Activated T-cell treated with anti-CD3 and anti-CD28 coated beads, Interleukin-2, amount 50 U/mL, for 72 hours (primary cell): ENCODE measurements around the gene CFAP97. TPM values are rescaled to one million over a fixed set of nuclear protein-coding genes. Genes with fewer than 3 reads are reported as not detected.
A peak's percentile ranks its signal among the peaks of the same experiment; 100 is the strongest.

ENCODE experiments used
- ATAC-seq, 2 donors: fragments of 150-1000 bp; cut with Tn5 transposase; replicated peaks in 1 of 2; 2 replicates each; pipeline ENCODE4 v1.10.0; 2021; ENCODE audit warnings: moderate library complexity in 2 of 2, mild to moderate bottlenecking in 1 of 2
- DNase-seq, 2 donors: peaks; one replicate each; pipeline ENCODE4 v3.0.0; 2021 to 2022; ENCODE audit warnings: mixed read lengths in 1 of 2
- H3K27ac Mint-ChIP-seq: one replicate; pipeline ENCODE4 v1.8.0; 2022; ENCODE audit warnings: mild to moderate bottlenecking, moderate library complexity, mixed read lengths
- H3K27me3 Mint-ChIP-seq: one replicate; pipeline ENCODE4 v1.8.0; 2022; ENCODE audit warnings: low read depth, mixed read lengths
- H3K36me3 Mint-ChIP-seq, 2 donors: one replicate each; pipeline ENCODE4 v1.8.0; 2022; ENCODE audit warnings: mixed read lengths in 2 of 2, mild to moderate bottlenecking in 1 of 2; ENCODE audit not compliant: insufficient read depth in 2 of 2
- H3K4me1 Mint-ChIP-seq: one replicate; pipeline ENCODE4 v1.8.0; 2022; ENCODE audit warnings: low read depth, mixed read lengths
- H3K4me3 Mint-ChIP-seq, 2 donors: one replicate each; pipeline ENCODE4 v1.8.0; 2022; ENCODE audit warnings: mild to moderate bottlenecking in 2 of 2, mixed read lengths in 2 of 2, moderate library complexity in 2 of 2
- H3K9me3 Mint-ChIP-seq, 2 donors: one replicate each; pipeline ENCODE4 v1.8.0; 2022; ENCODE audit warnings: mixed read lengths in 2 of 2
- total RNA-seq, 2 donors: library from RNA; stranded (reverse); gene quantifications; one replicate each; pipeline ENCODE4 v1.2.3, GENCODE V29; 2022

The CFAP97 gene
- total RNA-seq, 2 donors from 2014 or later, result 47.3 to 51.8 TPM

- Mint-ChIP-seq H3K4me3 (no peak overlapping the region), H3K4me1 (peaks cover 23% of the 10 kb centered on the region), H3K36me3 (peaks cover 3 to 4% of the 10 kb centered on the region in 2 donors), H3K27me3 (no peaks in the 10 kb centered on the region), H3K27ac (no peak overlapping the region), H3K9me3 (no peaks in the 10 kb centered on the region)
- DNase-seq (no peak), ATAC-seq (no peak)
These were observed 21.6 kb downstream of the CFAP97 start for GRCh38 chr4:185182239-185182638.

- Mint-ChIP-seq H3K4me3 (no peak overlapping the region), H3K27me3 (no peaks in the 10 kb centered on the region), H3K36me3 (peaks cover 1 to 7% of the 10 kb centered on the region in 2 donors), H3K27ac (no peak overlapping the region), H3K9me3 (no peaks in the 10 kb centered on the region), H3K4me1 (peaks cover 15% of the 10 kb centered on the region)
- peak; percentile 27 to 52 for ATAC-seq
- DNase-seq, result no peak
These were observed 24.3 kb downstream of the CFAP97 start for GRCh38 chr4:185179488-185179887.

- ATAC-seq (no peak), DNase-seq (no peak)
- peaks cover 4 to 34% of the 10 kb centered on the region in 2 donors for H3K36me3 Mint-ChIP-seq
- no peaks in the 10 kb centered on the region for H3K4me1 Mint-ChIP-seq
- H3K9me3 Mint-ChIP-seq, result no peaks in the 10 kb centered on the region
- H3K4me3 Mint-ChIP-seq, result no peak overlapping the region
- H3K27me3 Mint-ChIP-seq, result peaks cover 8% of the 10 kb centered on the region
- H3K27ac Mint-ChIP-seq, result no peak overlapping the region
These were observed 32.3 kb downstream of the CFAP97 start for GRCh38 chr4:185171373-185172071.

GRCh38 chr4:185167234-185167633 lies 36.6 kb downstream of the CFAP97 start:
- Mint-ChIP-seq H3K9me3 (no peaks in the 10 kb centered on the region), H3K4me3 (no peak overlapping the region), H3K4me1 (peaks cover 20% of the 10 kb centered on the region), H3K27ac (no peak overlapping the region), H3K36me3 (peaks cover 6 to 36% of the 10 kb centered on the region in 2 donors), H3K27me3 (peaks cover 23% of the 10 kb centered on the region)
- DNase-seq (no peak), ATAC-seq (no peak)

- peaks cover 5 to 40% of the 10 kb centered on the region in 2 donors for H3K36me3 Mint-ChIP-seq
- ATAC-seq, result peak; percentile 94 to 96
- H3K4me1 Mint-ChIP-seq, result peaks cover 20% of the 10 kb centered on the region
- peak overlapping the region; percentile 82 for H3K27ac Mint-ChIP-seq
- peaks cover 23% of the 10 kb centered on the region for H3K27me3 Mint-ChIP-seq
- peak in 1 of 2 donors; percentile 21 for DNase-seq
- no peaks in the 10 kb centered on the region for H3K9me3 Mint-ChIP-seq
- peak overlapping the region in 1 of 2 donors; percentile 41 for H3K4me3 Mint-ChIP-seq
These were observed 38.2 kb downstream of the CFAP97 start for GRCh38 chr4:185165605-185166063.

GRCh38 chr4:185151296-185151695 lies 52.5 kb downstream of the CFAP97 start:
- Mint-ChIP-seq H3K4me3 (no peak overlapping the region), H3K9me3 (no peaks in the 10 kb centered on the region), H3K27ac (no peak overlapping the region), H3K36me3 (peaks cover 1 to 15% of the 10 kb centered on the region in 2 donors), H3K4me1 (no peaks in the 10 kb centered on the region), H3K27me3 (no peaks in the 10 kb centered on the region)
- no peak for DNase-seq
- ATAC-seq, result no peak

GRCh38 chr4:185149392-185149791 lies 54.4 kb downstream of the CFAP97 start:
- no peaks in the 10 kb centered on the region for H3K4me1 Mint-ChIP-seq
- no peak overlapping the region for H3K27ac Mint-ChIP-seq
- no peaks in the 10 kb centered on the region for H3K27me3 Mint-ChIP-seq
- no peak overlapping the region for H3K4me3 Mint-ChIP-seq
- H3K36me3 Mint-ChIP-seq, result peaks cover 1 to 11% of the 10 kb centered on the region in 2 donors
- H3K9me3 Mint-ChIP-seq, result no peaks in the 10 kb centered on the region
- ATAC-seq (no peak), DNase-seq (no peak)

GRCh38 chr4:185145572-185145971 lies 58.2 kb downstream of the CFAP97 start:
- no peak overlapping the region for H3K27ac Mint-ChIP-seq
- H3K27me3 Mint-ChIP-seq, result peaks cover 25% of the 10 kb centered on the region
- peak overlapping the region in 1 of 2 donors; percentile 6 for H3K4me3 Mint-ChIP-seq
- ATAC-seq (no peak), DNase-seq (no peak)
- no peaks in the 10 kb centered on the region for H3K9me3 Mint-ChIP-seq
- peaks cover 13% of the 10 kb centered on the region for H3K4me1 Mint-ChIP-seq
- H3K36me3 Mint-ChIP-seq, result peaks cover 0 to 1% of the 10 kb centered on the region in 2 donors

- no peak overlapping the region for H3K4me3 Mint-ChIP-seq
These were observed 59.1 kb downstream of the CFAP97 start for GRCh38 chr4:185144601-185145240.

GRCh38 chr4:185143601-185143969 lies 60.2 kb downstream of the CFAP97 start:
- Mint-ChIP-seq H3K27ac (no peak overlapping the region), H3K4me1 (peaks cover 13% of the 10 kb centered on the region), H3K4me3 (peak overlapping the region; percentile 72 to 89), H3K27me3 (peaks cover 28% of the 10 kb centered on the region), H3K36me3 (no peaks in the 10 kb centered on the region), H3K9me3 (no peaks in the 10 kb centered on the region)
- DNase-seq, result peak; percentile 23 to 25
- ATAC-seq, result peak in 1 of 2 donors; percentile 17

More at GRCh38 chr4:185144601-185145240, 59.1 kb downstream of the CFAP97 start:
- ATAC-seq (no peak), DNase-seq (no peak)
- Mint-ChIP-seq H3K36me3 (peaks cover 0 to 1% of the 10 kb centered on the region in 2 donors), H3K27me3 (peaks cover 25% of the 10 kb centered on the region), H3K4me1 (peaks cover 13% of the 10 kb centered on the region), H3K27ac (no peak overlapping the region), H3K9me3 (no peaks in the 10 kb centered on the region)

GRCh38 chr4:185142912-185143600 lies 60.7 kb downstream of the CFAP97 start, which contains the start of gene SLC25A4:
Gene SLC25A4 (plus strand): TSS chr4:185143266. CDS start chr4:185143373, 107 bp downstream.
- H3K27ac Mint-ChIP-seq, result peak within 1 kb of the TSS; percentile 60
- H3K4me1 Mint-ChIP-seq, result peaks cover 13% of the 10 kb centered on the region
- peak within 1 kb of the TSS; percentile 89 for H3K4me3 Mint-ChIP-seq
- no peaks in the 10 kb centered on the region for H3K9me3 Mint-ChIP-seq
- peak; percentile 96 to 97 for ATAC-seq
- DNase-seq, result peak; percentile 91 to 94
- peaks cover 32% of the 10 kb centered on the region for H3K27me3 Mint-ChIP-seq
- no peaks in the 10 kb centered on the region for H3K36me3 Mint-ChIP-seq

- peak overlapping the region; percentile 89 for H3K4me3 Mint-ChIP-seq
- H3K27me3 Mint-ChIP-seq, result peaks cover 37% of the 10 kb centered on the region
- H3K4me1 Mint-ChIP-seq, result peaks cover 13% of the 10 kb centered on the region
- peak in 1 of 2 donors; percentile 20 for ATAC-seq
- DNase-seq, result no peak
- H3K27ac Mint-ChIP-seq, result peak overlapping the region; percentile 60
- H3K9me3 Mint-ChIP-seq, result no peaks in the 10 kb centered on the region
- H3K36me3 Mint-ChIP-seq, result no peaks in the 10 kb centered on the region
These were observed 61.3 kb downstream of the CFAP97 start for GRCh38 chr4:185142564-185142911.

- Mint-ChIP-seq H3K4me3 (no peak overlapping the region), H3K27ac (no peak overlapping the region), H3K27me3 (peaks cover 40% of the 10 kb centered on the region), H3K9me3 (no peaks in the 10 kb centered on the region), H3K36me3 (no peaks in the 10 kb centered on the region), H3K4me1 (peaks cover 13% of the 10 kb centered on the region)
- no peak for ATAC-seq
- DNase-seq, result no peak
These were observed 62.0 kb downstream of the CFAP97 start for GRCh38 chr4:185141777-185142176.
